ENCODE results near the gene PCDH7. TPM values are rescaled to one million over a fixed set of nuclear protein-coding genes. Genes with fewer than 3 reads are reported as not detected.

Gene PCDH7
- total RNA-seq, 1 donor from 2014 or later = 2.8 TPM

GRCh38 chr4:30767147-30767845 lies 47.1 kb downstream of the PCDH7 start:
- Mint-ChIP-seq H3K36me3 (ENCODE audit: unreplicated experiment) (no peaks in the 10 kb centered on the region), H3K27ac (ENCODE audit: unreplicated experiment) (no peak overlapping the region), H3K4me1 (ENCODE audit: low read depth, unreplicated experiment) (peaks cover 2% of the 10 kb centered on the region), H3K4me3 (ENCODE audit: unreplicated experiment) (no peak overlapping the region), H3K9me3 (ENCODE audit: unreplicated experiment) (no peaks in the 10 kb centered on the region), H3K27me3 (ENCODE audit: unreplicated experiment) (no peaks in the 10 kb centered on the region)
- no peak for DNase-seq
- TF ChIP-seq CTCF (IDR thresholded peaks at IDR 0.05; ENCODE audit: partially characterized antibody, unreplicated experiment) = no peak

GRCh38 chr4:30768277-30768676 lies 48.1 kb downstream of the PCDH7 start:
- Mint-ChIP-seq H3K36me3 (ENCODE audit: unreplicated experiment) (no peaks in the 10 kb centered on the region), H3K9me3 (ENCODE audit: unreplicated experiment) (no peaks in the 10 kb centered on the region), H3K27ac (ENCODE audit: unreplicated experiment) (no peak overlapping the region), H3K27me3 (ENCODE audit: unreplicated experiment) (no peaks in the 10 kb centered on the region), H3K4me3 (ENCODE audit: unreplicated experiment) (no peak overlapping the region), H3K4me1 (ENCODE audit: low read depth, unreplicated experiment) (peaks cover 2% of the 10 kb centered on the region)
- TF ChIP-seq CTCF (IDR thresholded peaks at IDR 0.05; ENCODE audit: partially characterized antibody, unreplicated experiment) = no peak
- DNase-seq = no peak

- H3K36me3 Mint-ChIP-seq (ENCODE audit: unreplicated experiment) = no peaks in the 10 kb centered on the region
- H3K4me3 Mint-ChIP-seq (ENCODE audit: unreplicated experiment) = no peak overlapping the region
- H3K27me3 Mint-ChIP-seq (ENCODE audit: unreplicated experiment) = no peaks in the 10 kb centered on the region
- H3K4me1 Mint-ChIP-seq (ENCODE audit: low read depth, unreplicated experiment) = peaks cover 2% of the 10 kb centered on the region
- no peaks in the 10 kb centered on the region for H3K9me3 Mint-ChIP-seq (ENCODE audit: unreplicated experiment)
- DNase-seq = peak; percentile 17
- H3K27ac Mint-ChIP-seq (ENCODE audit: unreplicated experiment) = no peak overlapping the region
- TF ChIP-seq CTCF (IDR thresholded peaks at IDR 0.05; ENCODE audit: partially characterized antibody, unreplicated experiment) = no peak
Measured at GRCh38 chr4:30769093-30769492, 48.9 kb downstream of the PCDH7 start.

- no peak for DNase-seq
- Mint-ChIP-seq H3K4me3 (ENCODE audit: unreplicated experiment) (no peak overlapping the region), H3K27ac (ENCODE audit: unreplicated experiment) (no peak overlapping the region), H3K9me3 (ENCODE audit: unreplicated experiment) (no peaks in the 10 kb centered on the region), H3K36me3 (ENCODE audit: unreplicated experiment) (no peaks in the 10 kb centered on the region), H3K27me3 (ENCODE audit: unreplicated experiment) (no peaks in the 10 kb centered on the region), H3K4me1 (ENCODE audit: low read depth, unreplicated experiment) (peaks cover 2% of the 10 kb centered on the region)
- no peak for TF ChIP-seq CTCF (IDR thresholded peaks at IDR 0.05; ENCODE audit: partially characterized antibody, unreplicated experiment)
Measured at GRCh38 chr4:30770049-30770549, 49.9 kb downstream of the PCDH7 start.

GRCh38 chr4:30770812-30771211 lies 50.6 kb downstream of the PCDH7 start:
- no peak overlapping the region for H3K27ac Mint-ChIP-seq (ENCODE audit: unreplicated experiment)
- peaks cover 2% of the 10 kb centered on the region for H3K4me1 Mint-ChIP-seq (ENCODE audit: low read depth, unreplicated experiment)
- no peak overlapping the region for H3K4me3 Mint-ChIP-seq (ENCODE audit: unreplicated experiment)
- no peaks in the 10 kb centered on the region for H3K36me3 Mint-ChIP-seq (ENCODE audit: unreplicated experiment)
- no peaks in the 10 kb centered on the region for H3K27me3 Mint-ChIP-seq (ENCODE audit: unreplicated experiment)
- DNase-seq = no peak
- TF ChIP-seq CTCF (IDR thresholded peaks at IDR 0.05; ENCODE audit: partially characterized antibody, unreplicated experiment) = no peak
- no peaks in the 10 kb centered on the region for H3K9me3 Mint-ChIP-seq (ENCODE audit: unreplicated experiment)

All from glutamatergic neuron (in vitro differentiated cells).